HG02763 (cell line): ENCODE measurements around the gene PYGL.
A peak's percentile ranks its signal among the peaks of the same experiment; 100 is the strongest.
"Not testable (repeated sequence)": the region's sequence is repeated elsewhere in the genome, so short reads cannot be mapped to it uniquely, and the experiment has no call there.

ENCODE experiments used
- ATAC-seq: cut with Tn5 transposase; IDR thresholded peaks from one replicate; pipeline ENCODE4 v1.9.1; 2021; ENCODE audit warnings: mild to moderate bottlenecking, moderate library complexity; ENCODE audit not compliant: unreplicated experiment

Gene PYGL

GRCh38 chr14:50943943-50944646, at the start of gene PYGL:
Gene PYGL (minus strand): TSS chr14:50944483. CDS start chr14:50944403, 80 bp downstream.
- peak; percentile 50 for ATAC-seq

GRCh38 chr14:50985859-50986331, 41.6 kb upstream of the PYGL start:
- no peak for ATAC-seq

- no peak for ATAC-seq
Observed at GRCh38 chr14:50985124-50985858, 41.0 kb upstream of the PYGL start.

GRCh38 chr14:50984036-50984710, 39.9 kb upstream of the PYGL start:
- no peak for ATAC-seq

- no peak for ATAC-seq
Observed at GRCh38 chr14:50979941-50980850, 35.9 kb upstream of the PYGL start.

- peak; percentile 80 for ATAC-seq
Observed at GRCh38 chr14:50978888-50979287, 34.6 kb upstream of the PYGL start.

- ATAC-seq = peak; percentile 4
Observed at GRCh38 chr14:50978529-50978871, 34.2 kb upstream of the PYGL start.

- ATAC-seq = peak; percentile 49
Observed at GRCh38 chr14:50977863-50978528, 33.7 kb upstream of the PYGL start.

GRCh38 chr14:50974118-50974517, 29.8 kb upstream of the PYGL start:
- no peak for ATAC-seq

GRCh38 chr14:50972734-50973133, 28.5 kb upstream of the PYGL start:
- ATAC-seq = no peak

- no peak for ATAC-seq
Observed at GRCh38 chr14:50970886-50971781, 26.9 kb upstream of the PYGL start.

- no peak for ATAC-seq
Observed at GRCh38 chr14:50967790-50968189, 23.5 kb upstream of the PYGL start.

- no peak for ATAC-seq
Observed at GRCh38 chr14:50967103-50967502, 22.8 kb upstream of the PYGL start.

- no peak for ATAC-seq
Observed at GRCh38 chr14:50964683-50965390, 20.6 kb upstream of the PYGL start.

- no peak for ATAC-seq
Observed at GRCh38 chr14:50963919-50964318, 19.6 kb upstream of the PYGL start.

GRCh38 chr14:50961605-50962221, 17.4 kb upstream of the PYGL start:
- no peak for ATAC-seq

GRCh38 chr14:50957296-50957695, 13.0 kb upstream of the PYGL start:
- no peak for ATAC-seq

GRCh38 chr14:50956421-50956820, 12.1 kb upstream of the PYGL start:
- not testable (repeated sequence) for ATAC-seq
